HG03139 (cell line): ENCODE measurements around the gene ZNRD2.
"Not testable (repeated sequence)": the region's sequence is repeated elsewhere in the genome, so short reads cannot be mapped to it uniquely, and the experiment has no call there.

ENCODE experiments used
- ATAC-seq: cut with Tn5 transposase; IDR thresholded peaks from one replicate; pipeline ENCODE4 v1.9.1; 2021; ENCODE audit not compliant: unreplicated experiment

The ZNRD2 gene

GRCh38 chr11:65569973-65570918 lies at the start of gene ZNRD2:
TSS of gene ZNRD2 (plus strand) at chr11:65570477. CDS start at chr11:65570492, 15 bp downstream.
- peak; percentile 43 for ATAC-seq

GRCh38 chr11:65521777-65522521 lies 48.3 kb upstream of the ZNRD2 start:
- ATAC-seq = not testable (repeated sequence)

DNA sequence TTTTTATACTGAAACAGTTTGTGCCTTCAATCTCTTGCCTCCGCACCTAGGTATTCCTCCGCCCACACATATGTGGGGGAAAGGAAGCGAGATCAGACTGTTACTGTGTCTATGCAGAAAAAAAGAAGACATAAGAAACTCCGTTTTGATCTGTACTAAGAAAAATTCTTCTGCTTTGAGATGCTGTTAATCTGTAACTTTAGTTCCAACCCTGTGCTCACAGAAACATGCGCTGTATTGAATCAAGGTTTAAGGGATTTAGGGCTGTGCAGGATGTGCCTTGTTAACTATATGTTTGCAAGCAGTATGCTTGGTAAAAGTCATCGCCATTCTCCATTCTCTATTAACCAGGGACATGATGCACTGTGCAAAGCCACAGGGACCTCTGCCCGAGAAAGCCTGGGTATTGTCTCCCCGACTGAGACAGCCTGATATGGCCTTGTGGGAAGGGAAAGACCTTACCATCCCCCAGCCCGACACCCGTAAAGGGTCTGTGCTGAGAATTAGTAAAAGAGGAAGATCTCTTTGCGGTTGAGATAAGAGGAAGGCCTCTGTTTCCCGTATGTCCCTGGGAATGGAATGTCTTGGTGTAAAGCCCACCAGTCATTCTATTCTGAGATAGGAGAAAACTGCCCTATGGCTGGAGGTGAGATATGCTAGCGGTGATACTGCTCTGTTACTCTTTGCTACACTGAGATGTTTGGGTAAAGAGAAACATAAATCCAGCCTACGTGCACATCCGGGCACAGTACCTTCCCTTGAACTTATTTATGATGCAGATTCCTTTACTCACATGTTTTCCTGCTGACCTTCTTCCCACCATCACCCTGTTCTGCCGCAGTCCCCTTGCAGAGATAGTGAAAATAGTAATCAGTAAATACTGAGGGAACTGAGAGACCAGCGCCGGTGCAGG lies 47.3 kb upstream of the ZNRD2 start:
- ATAC-seq = not testable (repeated sequence)

DNA sequence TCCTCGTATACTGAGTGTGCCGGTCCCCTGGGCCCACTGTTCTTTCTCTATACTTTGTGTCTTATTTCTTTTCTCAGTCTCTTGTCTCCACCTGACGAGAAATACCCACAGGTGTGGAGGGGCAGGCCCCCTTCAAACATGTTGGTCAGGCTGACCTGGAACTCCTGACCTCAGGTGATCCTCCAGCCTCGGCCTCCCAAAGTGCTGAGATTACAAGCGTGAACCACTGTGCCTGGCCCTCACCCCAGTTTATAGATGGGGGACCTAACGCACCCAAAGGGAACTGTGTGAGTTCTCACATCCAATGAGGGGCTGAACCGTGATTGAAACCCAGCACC lies 46.7 kb upstream of the ZNRD2 start:
- ATAC-seq = not testable (repeated sequence)

- no peak for ATAC-seq
Observed at GRCh38 chr11:65524014-65524740, 46.1 kb upstream of the ZNRD2 start.

GRCh38 chr11:65524741-65525545 lies 45.3 kb upstream of the ZNRD2 start, which contains the start of gene SCYL1:
TSS of gene SCYL1 (plus strand) at chr11:65525083. CDS start at chr11:65525154, 71 bp downstream.
- ATAC-seq = no peak

GRCh38 chr11:65525546-65526480 lies 44.5 kb upstream of the ZNRD2 start:
- no peak for ATAC-seq

GRCh38 chr11:65526744-65527143 lies 43.5 kb upstream of the ZNRD2 start:
- ATAC-seq = no peak

DNA sequence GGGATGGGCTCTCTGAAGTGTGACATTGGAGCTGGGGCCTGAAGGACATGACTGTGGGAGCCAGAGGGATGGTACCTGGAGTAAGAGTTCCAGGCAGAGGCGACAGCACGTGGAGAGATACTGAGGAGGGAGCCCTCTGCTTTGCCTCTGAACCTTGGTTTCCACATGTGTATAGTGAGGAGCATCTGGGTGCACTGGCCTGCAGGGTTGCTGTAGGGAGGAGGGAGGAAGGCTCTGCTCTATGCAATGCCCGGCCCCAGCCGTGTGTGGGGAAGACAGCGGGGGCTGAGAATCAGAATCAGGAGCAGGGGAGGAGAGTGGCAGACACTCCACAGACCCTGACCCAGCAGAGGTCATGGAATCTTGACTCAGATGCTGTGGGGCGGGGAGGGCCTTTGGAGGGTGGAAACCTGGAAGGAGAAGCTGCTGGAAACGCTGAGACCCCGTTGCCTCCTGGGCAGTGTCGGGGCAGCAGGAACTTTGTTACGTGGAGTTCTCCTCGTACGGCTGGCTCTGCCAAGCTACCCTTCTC lies 41.4 kb upstream of the ZNRD2 start:
- ATAC-seq = no peak

GRCh38 chr11:65529475-65530156 lies 40.7 kb upstream of the ZNRD2 start:
- ATAC-seq = no peak

DNA sequence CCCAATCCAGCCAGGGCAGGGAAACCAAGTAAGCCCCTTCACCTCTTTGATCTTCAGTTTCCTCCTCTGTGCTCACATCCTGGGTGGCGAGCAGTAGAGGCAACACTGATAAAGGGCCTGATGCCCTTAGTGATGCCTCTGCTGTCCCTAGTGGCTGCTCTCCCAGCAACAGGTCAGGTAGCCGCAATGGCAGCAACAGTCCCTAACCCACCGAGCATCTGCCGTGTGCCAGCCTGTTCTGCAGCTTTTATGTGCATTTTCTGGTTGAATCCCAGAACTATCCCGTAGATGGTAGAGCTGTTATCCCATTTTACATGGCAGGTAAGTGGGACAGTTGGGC lies 40.1 kb upstream of the ZNRD2 start:
- ATAC-seq = no peak

DNA sequence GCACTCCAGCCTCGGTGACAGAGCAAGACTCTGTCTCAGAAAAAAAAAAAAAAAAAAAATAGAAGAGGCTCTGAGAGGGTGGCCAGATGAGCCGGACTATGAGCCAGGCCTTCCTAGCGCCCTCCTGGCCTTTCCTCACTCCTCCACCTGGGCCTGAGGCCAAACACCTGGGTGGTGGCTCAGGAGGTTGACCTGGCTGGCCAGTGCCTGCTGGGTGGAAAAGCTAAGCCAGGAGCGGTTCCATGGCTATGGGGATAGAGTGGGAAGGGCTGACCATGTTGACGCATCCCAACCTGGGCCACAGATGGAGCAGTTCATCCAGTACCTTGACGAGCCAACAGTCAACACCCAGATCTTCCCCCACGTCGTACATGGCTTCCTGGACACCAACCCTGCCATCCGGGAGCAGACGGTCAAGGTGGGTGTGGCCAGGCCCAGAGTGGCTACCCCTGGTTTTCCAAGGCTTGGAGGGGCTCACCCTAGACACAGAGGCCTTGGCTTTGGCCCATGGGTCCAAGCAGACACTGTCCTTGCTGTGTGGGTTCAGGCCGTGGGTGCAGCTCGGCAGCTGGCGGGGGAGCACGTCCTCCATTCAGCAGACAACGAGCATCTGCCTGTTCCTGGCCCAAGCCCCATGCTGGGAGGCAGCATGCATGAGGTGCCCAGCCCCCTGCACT lies 37.8 kb upstream of the ZNRD2 start:
- no peak for ATAC-seq

- no peak for ATAC-seq
Observed at GRCh38 chr11:65535102-65535501, 35.2 kb upstream of the ZNRD2 start.

GRCh38 chr11:65536412-65537295 lies 33.6 kb upstream of the ZNRD2 start:
- no peak for ATAC-seq

DNA sequence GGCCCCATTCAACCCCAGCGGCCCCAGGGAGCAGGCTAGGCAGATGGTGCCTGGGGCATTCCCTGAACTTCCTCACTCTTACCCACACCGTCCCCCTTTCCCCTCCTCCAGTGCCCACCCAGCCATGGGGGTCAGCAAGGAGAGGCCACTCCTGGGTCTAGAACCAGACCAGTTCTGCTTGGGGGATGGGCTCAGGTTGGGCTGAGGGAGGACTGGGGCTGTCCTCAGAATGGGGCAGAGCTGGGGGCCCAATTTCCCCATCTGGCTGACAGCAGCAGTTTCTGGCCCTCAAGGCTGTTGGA lies 33.0 kb upstream of the ZNRD2 start:
- ATAC-seq = no peak

DNA sequence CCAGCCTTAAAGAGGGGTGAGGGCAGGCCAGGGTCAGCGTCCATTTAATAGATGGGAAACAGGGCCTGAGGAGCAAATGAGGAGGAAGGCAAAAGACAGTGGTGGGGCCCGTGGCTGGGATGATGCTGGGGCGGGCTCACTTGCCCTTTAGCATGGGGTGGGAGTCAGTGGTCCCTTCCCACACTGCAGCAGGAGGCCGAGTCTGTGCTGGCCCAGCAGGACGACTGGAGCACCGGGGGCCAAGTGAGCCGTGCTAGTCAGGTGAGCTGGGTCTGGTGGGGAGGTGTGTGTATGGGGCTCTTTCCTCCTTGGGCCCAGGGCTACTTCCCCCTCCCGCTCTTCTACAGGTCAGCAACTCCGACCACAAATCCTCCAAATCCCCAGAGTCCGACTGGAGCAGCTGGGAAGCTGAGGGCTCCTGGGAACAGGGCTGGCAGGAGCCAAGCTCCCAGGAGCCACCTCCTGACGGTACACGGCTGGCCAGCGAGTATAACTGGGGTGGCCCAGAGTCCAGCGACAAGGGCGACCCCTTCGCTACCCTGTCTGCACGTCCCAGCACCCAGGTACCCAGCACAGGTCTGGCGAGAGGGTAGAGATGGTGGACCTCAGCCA lies 32.6 kb upstream of the ZNRD2 start:
- ATAC-seq = no peak
